Posterior cingulate gyrus (tissue), 11 donors: ENCODE results near the gene GDPD4.

Experiments
- DNase-seq, 10 donors: peaks; one replicate each; pipeline versions ENCODE4 v3.0.0 to v3.0.0-alpha.2; 2020 to 2021; ENCODE audit warnings: mixed read lengths in 3 of 10
- intact Hi-C: fragments of 100-400 bp; cut with DNase I; formaldehyde crosslinking; loops from one replicate; pipeline ENCODE4 v1.15.1; 2023

The GDPD4 gene

DNA sequence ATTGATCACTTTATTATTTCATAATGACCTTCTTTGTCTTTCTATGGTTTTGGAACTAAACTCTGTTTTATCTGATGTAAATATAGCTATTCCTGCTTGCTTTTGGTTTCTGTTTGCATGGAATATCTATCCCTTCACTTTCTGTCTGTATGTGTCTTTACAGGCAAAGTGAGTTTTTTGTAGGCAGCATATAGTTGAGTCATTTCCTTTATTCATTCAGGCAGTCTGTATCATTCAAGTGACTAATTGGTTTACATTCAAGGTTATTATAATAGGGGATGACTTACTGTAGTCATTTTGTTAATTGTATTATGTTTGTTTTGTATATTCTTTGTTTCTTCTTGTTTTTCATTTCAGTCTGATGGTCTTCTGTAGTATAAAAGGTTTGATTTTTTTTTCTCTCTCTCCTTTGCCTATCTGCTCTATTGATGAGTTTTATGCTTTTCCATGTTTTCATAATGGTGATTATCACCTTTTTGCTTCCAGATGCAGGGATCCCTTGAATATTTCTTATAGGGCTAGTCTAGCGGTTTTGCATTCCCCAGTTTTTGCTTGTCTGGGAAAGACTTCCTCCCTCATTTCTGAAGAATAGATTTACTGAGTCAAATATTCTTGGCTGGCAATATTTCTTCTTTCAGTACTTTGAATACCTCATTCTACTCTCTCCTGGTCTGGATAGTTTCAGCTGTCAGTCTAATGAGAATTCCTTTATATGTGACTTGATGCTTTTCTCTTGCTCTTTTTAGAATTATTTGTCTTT, 50.4 kb downstream of the GDPD4 start:
- no peak for DNase-seq
- intact Hi-C loops, result no loop called here

DNA sequence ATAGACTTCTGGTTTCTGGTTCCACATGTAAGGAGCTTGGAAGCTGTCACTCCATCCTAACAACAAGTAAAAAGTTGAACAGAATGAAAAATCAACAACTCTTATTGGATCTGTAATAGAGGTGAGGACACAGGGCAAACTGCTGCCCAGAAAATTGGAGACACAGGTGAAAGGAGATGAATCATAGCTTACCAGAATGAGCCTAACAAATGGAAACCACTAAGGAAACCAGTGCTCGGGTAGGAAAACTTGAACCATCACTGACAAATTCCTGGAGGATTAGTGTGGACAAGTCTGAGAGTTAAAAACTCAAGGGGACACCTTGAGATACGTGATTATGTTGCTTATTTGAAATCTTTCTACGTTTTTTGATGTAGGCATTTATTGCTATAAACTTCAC, 52.1 kb downstream of the GDPD4 start:
- intact Hi-C loops, result no loop called here

DNA sequence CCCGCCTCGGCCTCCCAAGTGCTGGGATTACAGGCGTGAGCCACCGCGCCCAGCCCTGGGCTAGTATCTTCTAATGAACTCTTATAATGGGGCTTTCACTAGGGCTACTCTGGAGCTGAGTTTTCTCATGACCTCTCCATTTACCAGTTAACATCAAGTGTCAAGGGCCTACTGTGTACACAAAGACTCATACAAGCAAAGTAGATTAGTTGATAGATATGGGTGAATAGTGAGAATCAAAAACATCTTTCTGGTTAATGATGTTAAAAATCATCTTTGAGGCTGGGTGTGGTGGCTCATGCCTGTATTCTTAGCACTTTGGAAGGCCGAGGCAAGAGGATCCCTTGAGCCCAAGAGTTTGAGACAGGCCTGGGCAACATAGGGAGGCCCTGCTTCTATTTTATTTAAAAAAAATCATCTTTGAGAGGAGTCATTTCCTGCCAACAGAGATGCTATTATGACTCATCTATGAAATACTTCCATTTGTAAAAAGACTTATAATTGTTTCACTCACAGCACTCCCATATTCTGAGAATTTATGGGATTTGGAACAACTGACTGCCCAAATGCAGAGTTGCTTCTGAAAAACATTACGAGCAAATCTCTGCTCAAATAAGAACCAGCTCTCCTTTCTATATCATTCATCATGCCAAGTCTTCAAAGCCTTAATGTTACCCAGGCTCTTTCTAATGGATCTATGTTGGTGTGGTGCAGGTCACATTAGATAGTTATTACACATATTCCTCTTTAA, 57.0 kb downstream of the GDPD4 start:
- no peak for DNase-seq

More for the DNA sequence above, 52.1 kb downstream of the GDPD4 start:
- DNase-seq, result no peak

DNA sequence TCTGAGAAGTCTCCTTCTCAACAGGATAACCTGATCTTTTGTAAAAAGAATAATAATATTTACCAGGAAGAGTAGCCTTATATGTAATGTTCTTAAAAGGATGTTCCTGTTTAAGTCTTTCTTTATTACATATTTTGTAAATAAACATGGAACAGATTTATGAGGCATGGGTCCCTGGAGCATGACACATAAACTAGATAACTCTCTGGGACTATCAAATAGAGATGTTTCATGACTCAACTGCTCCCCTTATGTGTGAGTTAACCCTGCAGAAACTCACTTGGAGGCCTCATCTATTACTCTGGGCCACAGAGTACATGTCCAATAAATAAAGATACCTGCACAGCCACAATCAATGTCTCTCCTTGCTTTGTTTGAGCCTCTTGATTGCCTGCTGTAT, 64.6 kb downstream of the GDPD4 start:
- no peak for DNase-seq
- intact Hi-C loops, result no loop called here

More for the DNA sequence above, 57.0 kb downstream of the GDPD4 start:
- intact Hi-C loops, result no loop called here

DNA sequence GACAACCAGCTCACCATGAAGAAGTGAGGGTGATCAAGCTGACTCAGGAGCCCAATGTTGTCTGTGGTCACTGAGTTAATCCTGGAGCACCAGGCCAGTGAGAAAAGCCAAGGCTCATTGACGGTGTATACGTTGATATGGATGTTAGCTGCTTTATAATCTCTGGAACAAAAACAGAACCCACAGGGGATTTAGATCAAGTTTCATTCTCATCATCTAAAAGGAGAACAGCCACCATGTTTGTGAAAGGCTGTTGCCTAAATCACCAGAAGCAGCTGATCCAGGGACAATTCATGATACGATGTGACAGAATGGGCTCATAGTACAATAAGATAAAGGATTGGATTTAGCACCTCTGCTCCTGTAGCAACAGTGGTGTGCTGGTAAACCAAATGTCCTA, 68.5 kb downstream of the GDPD4 start:
- intact Hi-C loops, result no loop called here
- no peak for DNase-seq

DNA sequence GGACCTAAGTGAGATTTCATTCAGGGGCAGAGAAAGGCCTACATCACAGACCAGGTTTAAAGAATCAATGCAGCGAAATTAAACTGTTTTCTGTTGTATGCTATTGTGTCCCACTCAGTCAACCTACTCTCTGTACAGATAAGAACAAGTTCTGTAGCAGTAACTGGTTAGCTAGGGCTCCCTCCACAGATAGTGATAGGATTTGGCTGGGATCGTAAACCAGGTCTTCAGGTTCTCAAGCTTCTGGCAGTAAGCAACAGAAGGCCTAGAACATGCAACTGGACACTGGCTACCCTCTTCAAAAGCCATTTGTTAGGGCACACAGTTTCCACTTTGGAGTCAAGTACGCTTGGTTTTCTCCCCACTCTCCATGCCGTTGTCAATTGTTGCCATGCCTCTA, 69.2 kb downstream of the GDPD4 start:
- intact Hi-C loops, result no loop called here
- no peak for DNase-seq

DNA sequence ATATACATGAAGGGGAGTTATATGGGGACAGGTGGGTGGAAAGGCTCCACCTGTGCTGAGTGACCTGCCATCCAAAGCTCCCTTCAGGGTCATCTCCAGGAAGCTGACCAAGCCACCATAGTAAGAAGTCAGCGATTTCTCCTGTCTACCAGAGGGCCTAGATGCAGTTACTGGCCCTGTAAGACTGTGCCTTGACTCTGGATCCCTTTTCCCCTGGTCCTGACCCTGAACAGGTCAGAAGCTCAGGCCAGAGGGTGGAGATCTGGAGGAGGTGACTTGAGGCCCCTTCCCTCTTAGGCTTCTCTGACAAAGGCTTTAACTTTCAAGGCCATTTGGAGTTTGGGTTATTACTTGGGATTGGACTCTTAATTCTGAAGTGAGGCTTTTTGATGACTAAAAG, 69.7 kb downstream of the GDPD4 start:
- DNase-seq, result no peak
- intact Hi-C loops, result no loop called here

DNA sequence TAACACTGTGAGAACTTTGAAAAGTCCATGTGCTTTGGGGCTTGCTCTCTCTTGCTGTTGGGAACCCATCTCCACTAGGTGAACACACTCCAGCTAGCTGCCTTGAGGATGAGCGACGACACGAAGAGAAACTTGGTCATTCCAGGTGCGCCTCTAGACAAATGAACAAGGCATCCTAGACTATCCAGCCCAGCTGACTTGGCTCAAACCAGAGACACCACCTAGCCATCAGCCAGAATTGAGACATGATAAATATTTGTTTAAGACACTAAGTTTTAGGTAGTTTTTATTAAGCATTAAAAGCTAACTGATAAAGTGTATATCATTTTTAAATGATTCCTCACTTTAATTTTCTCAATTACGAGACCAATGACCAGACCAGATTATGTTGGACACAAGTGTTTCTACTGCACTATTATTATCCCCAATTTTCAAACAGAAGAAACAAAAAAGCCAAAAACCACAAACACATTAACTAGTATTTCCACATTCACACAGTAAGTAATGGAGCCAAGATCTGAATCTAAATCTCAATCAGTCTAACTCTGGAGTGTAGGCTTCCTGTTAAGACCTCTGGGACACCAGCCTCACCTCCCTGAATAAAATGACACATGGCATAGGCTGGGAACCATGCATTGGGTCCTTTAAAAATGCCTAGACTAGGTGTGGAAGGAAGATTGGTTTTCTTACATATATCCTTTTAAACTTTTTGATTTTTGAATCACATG, 70.4 kb downstream of the GDPD4 start:
- no peak for DNase-seq
- intact Hi-C loops, result no loop called here

DNA sequence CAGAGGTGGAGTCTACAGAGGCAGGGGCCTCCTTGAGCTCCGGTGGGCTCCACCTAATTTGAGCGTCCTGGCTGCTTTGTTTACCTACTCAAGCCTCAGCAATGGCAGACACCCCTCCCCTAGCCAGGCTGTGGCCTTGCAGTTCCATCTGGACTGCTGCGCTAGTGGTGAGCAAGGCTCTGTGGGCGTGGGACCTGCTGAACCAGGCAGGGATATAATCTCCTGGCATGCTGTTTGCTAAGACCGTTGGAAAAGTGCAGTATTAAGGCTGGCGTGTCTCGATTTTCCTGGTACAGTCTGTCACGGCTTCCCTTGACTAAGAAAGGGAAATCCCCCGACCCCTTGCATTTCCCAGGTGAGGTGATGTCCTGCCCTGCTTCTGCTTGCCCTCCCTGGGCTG, 77.7 kb downstream of the GDPD4 start:
- intact Hi-C loops, result no loop called here
- DNase-seq, result no peak

DNA sequence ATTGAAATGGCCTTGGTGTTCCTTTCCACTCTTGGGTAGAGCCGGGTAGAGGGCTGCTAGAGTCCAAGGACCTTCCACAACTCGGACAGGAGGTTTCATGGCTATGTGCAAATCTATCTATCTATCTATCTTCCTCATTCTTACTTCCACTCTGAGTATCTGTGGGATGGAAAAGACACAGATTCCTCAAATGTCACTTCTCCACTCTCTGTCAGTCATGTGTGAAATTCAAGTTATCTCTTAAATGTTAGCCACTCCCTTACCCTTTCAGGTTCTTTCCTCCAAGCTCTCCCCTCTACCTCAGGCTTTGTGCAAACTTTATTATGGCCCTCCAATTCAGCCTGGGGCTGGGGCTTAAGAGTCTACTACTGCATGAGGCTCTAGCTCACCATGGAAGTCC, 84.3 kb downstream of the GDPD4 start:
- DNase-seq, result no peak
- intact Hi-C loops, result no loop called here

DNA sequence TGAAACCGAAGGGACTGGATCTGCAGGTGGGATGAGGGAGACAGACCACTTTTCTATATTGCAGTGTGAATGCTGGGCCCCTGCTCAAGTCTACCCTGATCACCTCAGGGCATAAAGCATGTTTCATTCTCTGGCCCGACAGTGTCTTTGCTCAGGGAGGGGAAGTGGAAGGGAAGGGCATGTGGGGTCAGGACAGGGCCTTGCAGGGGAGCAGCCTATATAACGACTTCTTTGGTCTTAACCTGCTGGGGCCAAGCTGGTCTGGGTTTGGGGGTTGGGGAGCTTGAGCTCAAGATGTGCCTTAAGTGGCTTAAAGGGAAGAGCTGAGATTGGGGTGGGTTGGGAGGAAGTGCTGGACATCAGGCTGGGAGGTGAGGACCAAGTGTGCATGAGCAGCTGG, 86.4 kb downstream of the GDPD4 start:
- no peak for DNase-seq
- intact Hi-C loops, result no loop called here

DNA sequence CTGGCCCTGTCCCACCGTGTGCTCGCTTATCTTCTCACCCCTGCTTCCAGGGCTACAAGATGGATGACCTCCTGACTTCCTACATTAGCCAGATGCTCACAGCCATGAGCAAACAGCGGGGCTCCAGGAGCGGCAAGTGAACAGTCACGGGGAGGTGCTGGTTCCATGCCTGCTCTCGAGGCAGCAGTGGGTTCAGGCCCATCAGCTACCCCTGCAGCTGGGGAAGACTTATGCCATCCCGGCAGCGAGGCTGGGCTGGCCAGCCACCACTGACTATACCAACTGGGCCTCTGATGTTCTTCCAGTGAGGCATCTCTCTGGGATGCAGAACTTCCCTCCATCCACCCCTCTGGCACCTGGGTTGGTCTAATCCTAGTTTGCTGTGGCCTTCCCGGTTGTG, 86.9 kb downstream of the GDPD4 start:
- DNase-seq, result no peak
- intact Hi-C loops, result no loop called here

DNA sequence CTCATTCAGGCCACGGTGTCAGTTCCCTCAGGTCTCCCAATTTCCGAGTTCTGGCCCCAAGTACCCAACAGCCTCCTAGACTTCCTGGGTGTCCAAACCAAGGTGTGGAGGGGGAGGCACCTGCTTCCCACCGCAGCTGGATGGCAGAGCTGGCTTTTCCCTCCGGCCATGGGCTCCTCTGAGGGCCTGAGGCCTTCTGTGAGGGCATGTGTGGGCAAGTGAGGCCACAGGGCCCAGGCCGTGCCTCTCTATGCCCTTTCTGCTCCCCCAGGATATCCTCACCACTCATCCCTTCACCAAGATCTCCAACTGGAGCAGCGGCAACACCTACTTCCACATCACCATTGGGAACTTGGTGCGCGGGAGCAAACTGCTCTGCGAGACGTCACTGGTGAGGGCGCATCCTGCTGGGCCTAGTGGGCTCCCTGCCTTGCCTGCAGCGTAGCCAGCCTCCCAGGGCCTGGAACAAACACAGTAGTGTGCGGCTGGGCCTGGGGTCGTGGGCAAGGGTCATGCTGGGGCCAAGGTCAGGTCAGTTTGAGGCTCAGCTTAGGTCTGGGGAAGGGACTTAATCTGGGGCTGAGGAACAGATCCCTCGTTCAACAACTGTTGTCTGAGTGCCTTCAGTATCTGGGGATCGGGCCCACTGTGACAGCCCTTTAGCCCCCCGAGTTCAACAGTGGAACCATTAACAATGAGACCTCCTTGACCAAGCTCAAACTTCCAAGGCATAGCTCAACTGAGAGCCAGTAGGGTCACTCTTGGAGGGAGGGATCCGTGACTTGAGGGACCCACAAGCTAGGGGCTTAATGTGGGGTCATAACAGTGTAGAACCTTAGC, 87.7 kb downstream of the GDPD4 start:
- intact Hi-C loops, result no loop called here
- peak in 2 of 10 donors; percentile 54 to 77 for DNase-seq

DNA sequence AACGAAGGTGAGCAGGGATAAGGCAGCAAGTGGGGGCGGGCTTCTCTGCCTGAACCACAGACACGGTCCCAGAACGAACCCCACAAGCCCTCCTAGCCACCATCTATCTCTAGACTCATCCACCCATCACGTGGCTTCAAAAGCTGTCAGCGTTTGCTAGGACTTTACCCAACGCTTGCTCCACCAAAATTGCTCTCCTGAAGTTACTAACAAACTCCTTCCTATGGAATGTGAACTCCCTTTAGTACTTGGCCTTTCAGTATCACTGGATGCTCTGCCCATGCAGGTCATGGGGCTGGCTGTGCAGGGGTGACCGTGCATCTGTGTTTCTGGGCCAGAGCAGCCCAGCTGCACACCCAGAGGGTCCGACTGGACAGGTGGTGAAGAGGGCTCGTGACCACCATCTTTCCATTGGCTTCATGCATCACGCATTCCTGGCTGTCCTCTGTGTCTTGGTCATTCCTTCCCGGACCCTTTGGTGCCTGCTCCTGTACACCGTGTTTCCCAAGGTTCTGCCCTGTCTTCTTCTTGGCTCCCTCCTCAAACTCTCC, 88.4 kb downstream of the GDPD4 start:
- intact Hi-C loops, result no loop called here
- DNase-seq, result peak in 2 of 10 donors; percentile 47 to 56

DNA sequence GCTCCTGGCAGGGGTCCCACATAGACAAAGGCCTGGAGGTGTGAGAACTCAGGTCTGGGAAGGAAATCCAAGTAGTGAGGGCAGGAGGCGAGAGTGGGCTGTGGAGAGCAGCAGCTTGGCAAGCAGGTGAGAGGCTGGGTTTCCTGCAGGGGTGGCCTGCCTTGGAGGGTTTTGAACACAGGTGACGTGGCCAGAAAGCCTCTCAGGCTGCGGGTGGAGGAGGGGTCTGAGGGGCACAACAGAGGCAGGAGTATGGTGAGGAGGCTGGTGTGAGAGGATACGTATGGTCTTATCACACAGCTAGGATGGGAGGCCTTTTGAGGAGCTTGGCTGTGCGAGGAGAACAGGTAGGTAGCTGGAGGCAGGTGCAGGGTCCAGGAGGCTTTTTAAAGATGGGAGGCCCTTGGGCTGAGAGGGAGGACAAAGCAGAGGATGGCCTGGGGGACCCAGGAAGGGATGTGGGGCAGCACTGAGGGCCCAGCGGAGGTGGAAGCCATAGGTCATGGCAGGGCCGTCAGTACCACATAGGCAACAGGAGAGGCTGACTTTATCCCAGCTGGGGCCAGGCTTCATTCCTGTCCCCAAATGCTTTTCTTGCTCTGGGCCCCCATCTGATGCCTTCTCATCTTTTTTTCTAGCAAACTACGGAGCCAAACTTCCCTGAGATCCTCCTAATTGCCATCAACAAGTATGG, 89.0 kb downstream of the GDPD4 start:
- DNase-seq, result peak in 2 of 10 donors; percentile 43 to 58
- intact Hi-C loops, result no loop called here

DNA sequence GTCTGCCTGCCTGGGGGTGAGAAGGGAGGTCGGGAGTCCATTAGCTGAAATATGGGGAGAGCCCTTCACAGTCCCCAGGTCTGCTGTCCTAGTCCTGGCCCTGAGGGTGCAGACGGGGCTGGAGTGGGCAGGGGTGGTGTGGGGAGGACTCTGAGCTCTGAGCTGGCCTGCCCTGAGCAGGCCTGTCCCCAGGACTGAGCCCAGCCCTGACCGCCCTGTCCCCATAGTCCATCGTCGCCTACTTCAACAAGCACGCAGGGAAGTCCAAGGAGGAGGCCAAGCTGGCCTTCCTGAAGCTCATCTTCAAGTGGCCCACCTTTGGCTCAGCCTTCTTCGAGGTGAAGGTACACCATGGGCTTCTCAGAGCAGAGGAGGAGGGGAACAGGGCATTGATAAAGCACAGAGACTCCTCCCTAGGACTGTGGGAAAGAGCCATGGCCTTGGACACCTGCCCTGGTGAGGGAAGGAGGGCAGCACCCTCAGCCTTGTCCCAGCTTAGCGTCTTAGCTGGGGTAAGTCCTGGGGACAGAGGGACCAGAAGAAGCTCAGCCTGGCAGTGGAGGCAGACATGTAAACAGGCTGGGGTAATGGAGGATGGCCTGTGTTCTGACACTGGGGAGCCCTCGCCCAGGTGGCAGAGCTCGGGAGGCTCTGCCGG, 89.8 kb downstream of the GDPD4 start:
- peak in 1 of 10 donors; percentile 40 for DNase-seq
- intact Hi-C loops, result no loop called here

DNA sequence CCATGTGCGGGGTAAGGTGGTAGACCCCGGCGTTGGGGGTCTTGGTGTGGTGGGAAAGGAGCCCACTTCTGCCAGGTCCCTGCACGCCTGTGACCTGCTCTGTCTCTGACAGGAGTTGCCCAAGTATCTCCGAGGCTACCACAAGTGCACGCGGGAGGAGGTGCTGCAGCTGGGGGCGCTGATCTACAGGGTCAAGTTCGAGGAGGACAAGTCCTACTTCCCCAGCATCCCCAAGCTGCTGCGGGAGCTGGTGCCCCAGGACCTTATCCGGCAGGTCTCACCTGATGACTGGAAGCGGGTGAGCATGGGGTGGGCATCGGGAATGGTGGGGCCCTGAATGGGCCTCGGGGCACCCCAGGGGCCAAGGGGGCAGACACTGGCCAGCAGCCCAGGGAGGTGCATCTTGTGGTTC, 90.4 kb downstream of the GDPD4 start:
- DNase-seq, result peak in 1 of 10 donors; percentile 68

DNA sequence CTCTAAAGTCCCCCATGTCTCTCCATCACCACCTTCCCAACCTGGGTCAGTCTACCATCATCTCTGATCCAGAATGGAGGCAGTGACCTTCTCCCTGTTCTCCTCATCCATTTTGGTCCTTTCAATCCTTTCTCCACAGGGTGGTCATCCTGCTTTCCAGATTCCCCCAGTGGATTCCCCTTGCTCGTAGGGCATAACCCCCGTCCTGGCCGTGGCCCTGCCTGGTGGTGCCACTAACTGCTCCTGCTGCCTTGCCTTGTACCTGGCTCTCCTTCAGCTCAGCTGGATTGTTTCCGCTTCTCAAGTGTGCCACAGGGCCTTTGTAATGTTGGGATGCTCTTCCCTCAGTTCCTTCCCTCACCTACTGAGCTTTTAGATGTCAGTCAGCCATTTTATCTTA, 91.8 kb downstream of the GDPD4 start:
- intact Hi-C loops, result no loop called here
- no peak for DNase-seq

More for the DNA sequence above, 90.4 kb downstream of the GDPD4 start:
- intact Hi-C loops, result no loop called here

DNA sequence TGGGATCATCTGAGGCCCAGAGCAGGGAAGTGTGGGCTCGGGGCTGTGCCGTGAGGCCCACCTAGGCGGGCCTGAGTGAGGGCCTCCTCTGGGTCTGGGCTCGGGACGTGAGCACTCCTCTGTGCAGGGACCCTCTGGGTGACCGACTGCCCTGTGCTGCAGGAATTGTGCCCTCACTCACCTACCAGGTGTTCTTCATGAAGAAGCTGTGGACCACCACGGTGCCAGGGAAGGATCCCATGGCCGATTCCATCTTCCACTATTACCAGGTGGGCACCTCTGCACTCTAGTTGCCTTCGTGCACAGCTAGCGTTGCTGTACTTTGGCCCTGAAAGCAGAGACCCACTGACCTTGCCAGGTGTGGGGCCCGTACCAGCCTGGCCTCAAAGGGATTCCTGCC, 93.0 kb downstream of the GDPD4 start:
- DNase-seq, result no peak
- intact Hi-C loops, result no loop called here
